HL-60 (cell line): ENCODE results near the gene ANKRD53.

Experiments used
- DNase-seq, 2 experiments: peaks; one replicate each; pipeline ENCODE4 v3.0.0-alpha.2; 2010 to 2020; ENCODE audit warnings: low read depth in 1 of 2, low spot score in 1 of 2
- H3K27ac ChIP-seq: fragments of 250-450 bp; sonication (Bioruptor Pico); replicated peaks from 2 replicates; pipeline ENCODE4 v1.5.1; 2020; ENCODE audit warnings: mild to moderate bottlenecking, moderate library complexity
- H3K27me3 ChIP-seq: fragments of 250-450 bp; sonication (Bioruptor Pico); 2 replicates; pipeline ENCODE4 v1.5.1; 2021; ENCODE audit warnings: mild to moderate bottlenecking, moderate library complexity; ENCODE audit not compliant: insufficient read depth, poor library complexity, severe bottlenecking
- H3K4me3 ChIP-seq: replicated peaks from 2 replicates; pipeline ENCODE4 v1.5.1; 2011; ENCODE audit warnings: mild to moderate bottlenecking, control low read depth, low read length; ENCODE audit not compliant: insufficient read depth
- CTCF ChIP-seq: IDR thresholded peaks from one replicate; pipeline ENCODE4 v1.5.1; 2011; ENCODE audit warnings: low read length, control low read depth, inconsistent platforms; ENCODE audit not compliant: insufficient read depth
- GABPA ChIP-seq: IDR thresholded peaks from 2 replicates; pipeline ENCODE4 v1.6.1; 2012; ENCODE audit warnings: low read depth
- POLR2AphosphoS5 ChIP-seq: IDR thresholded peaks from 2 replicates; pipeline ENCODE4 v1.6.1; 2012; ENCODE audit warnings: low read depth
- SPI1 ChIP-seq: IDR thresholded peaks from 2 replicates; pipeline ENCODE4 v1.6.1; 2012; ENCODE audit warnings: low read depth, mild to moderate bottlenecking, borderline replicate concordance
- TF ChIP-seq, protein P1 (sequence below): IDR thresholded peaks from 2 replicates; pipeline ENCODE4 v1.6.1; 2012; ENCODE audit warnings: low read depth; ENCODE audit not compliant: insufficient replicate concordance

Gene ANKRD53

GRCh38 chr2:70932631-70933230 is 45.7 kb upstream of the ANKRD53 start:
- H3K27ac ChIP-seq = no peak overlapping the region
- no peak overlapping the region for H3K4me3 ChIP-seq
- no peak for DNase-seq
- no peaks in the 10 kb centered on the region for H3K27me3 ChIP-seq
- no peak for TF ChIP-seq POLR2AphosphoS5
- no peak for TF ChIP-seq SPI1
- TF ChIP-seq, protein P1, sequence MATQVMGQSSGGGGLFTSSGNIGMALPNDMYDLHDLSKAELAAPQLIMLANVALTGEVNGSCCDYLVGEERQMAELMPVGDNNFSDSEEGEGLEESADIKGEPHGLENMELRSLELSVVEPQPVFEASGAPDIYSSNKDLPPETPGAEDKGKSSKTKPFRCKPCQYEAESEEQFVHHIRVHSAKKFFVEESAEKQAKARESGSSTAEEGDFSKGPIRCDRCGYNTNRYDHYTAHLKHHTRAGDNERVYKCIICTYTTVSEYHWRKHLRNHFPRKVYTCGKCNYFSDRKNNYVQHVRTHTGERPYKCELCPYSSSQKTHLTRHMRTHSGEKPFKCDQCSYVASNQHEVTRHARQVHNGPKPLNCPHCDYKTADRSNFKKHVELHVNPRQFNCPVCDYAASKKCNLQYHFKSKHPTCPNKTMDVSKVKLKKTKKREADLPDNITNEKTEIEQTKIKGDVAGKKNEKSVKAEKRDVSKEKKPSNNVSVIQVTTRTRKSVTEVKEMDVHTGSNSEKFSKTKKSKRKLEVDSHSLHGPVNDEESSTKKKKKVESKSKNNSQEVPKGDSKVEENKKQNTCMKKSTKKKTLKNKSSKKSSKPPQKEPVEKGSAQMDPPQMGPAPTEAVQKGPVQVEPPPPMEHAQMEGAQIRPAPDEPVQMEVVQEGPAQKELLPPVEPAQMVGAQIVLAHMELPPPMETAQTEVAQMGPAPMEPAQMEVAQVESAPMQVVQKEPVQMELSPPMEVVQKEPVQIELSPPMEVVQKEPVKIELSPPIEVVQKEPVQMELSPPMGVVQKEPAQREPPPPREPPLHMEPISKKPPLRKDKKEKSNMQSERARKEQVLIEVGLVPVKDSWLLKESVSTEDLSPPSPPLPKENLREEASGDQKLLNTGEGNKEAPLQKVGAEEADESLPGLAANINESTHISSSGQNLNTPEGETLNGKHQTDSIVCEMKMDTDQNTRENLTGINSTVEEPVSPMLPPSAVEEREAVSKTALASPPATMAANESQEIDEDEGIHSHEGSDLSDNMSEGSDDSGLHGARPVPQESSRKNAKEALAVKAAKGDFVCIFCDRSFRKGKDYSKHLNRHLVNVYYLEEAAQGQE = no peak
- no peak for TF ChIP-seq CTCF
- no peak for TF ChIP-seq GABPA

- DNase-seq = no peak
- Histone ChIP-seq H3K27ac (no peak overlapping the region), H3K4me3 (no peak overlapping the region), H3K27me3 (no peaks in the 10 kb centered on the region)
- TF ChIP-seq GABPA (no peak), CTCF (no peak), POLR2AphosphoS5 (no peak), SPI1 (no peak)
- TF ChIP-seq, protein P1 = no peak
Measured at GRCh38 chr2:70934981-70935380, 43.4 kb upstream of the ANKRD53 start.

DNA sequence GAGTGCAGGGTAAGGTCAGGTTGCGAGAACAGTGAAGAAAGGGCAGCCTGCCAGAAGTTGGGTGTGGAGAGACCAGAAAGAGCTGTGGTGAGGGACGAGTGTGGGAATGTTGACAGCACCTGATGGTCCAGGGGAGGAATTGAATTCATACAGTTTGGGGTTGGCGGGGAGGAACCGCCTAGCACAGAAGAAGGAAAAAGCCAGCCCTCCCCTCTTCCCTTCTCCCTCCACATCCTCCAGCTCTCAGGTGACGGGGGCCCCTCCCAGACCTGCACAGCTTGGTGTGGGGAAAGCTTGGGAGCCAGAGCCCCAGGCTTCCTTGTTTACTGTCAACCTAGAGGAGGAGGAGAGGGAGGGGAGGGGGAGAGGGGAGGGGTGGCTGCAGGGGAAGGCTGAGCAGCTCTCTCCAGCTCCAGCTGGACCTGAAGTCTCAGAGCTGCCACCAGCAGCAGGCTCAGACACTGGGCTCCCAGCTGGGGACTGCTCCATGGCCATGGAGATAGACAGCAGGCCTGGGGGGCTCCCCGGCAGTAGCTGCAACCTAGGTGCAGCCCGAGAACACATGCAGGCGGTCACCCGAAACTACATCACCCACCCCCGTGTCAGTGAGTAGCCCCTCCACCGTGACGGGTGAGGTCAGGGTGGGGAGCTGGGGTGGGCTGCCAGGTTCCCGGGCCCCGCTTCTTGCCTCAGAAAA is 42.8 kb upstream of the ANKRD53 start, which contains the start of gene ATP6V1B1:
Gene ATP6V1B1 (plus strand): TSS at position 433 of the 697 bp plus-strand sequence. CDS start 55 bp downstream, at position 488.
- no peak within 1 kb of the TSS for H3K4me3 ChIP-seq
- no peaks in the 10 kb centered on the region for H3K27me3 ChIP-seq
- TF ChIP-seq, protein P1 = no peak
- no peak for DNase-seq
- no peak within 1 kb of the TSS for H3K27ac ChIP-seq
